ENCODE data around the gene DSG3. TPM values are rescaled to one million over a fixed set of nuclear protein-coding genes. Genes with fewer than 3 reads are reported as not detected.
A peak's percentile ranks its signal among the peaks of the same experiment; 100 is the strongest.

DSG3 gene
- total and polyA plus RNA-seq, 10 of the 15 experiments (the other 5 are each of a cell fraction or from before 2014, with no cell fraction given), result 0.01 to 0.36 (median 0.30) TPM

- TF ChIP-seq E2F8 (IDR thresholded peaks at IDR 0.05; ENCODE audit: low read depth, partially characterized antibody), result no peak
- TF ChIP-seq RELB (IDR thresholded peaks at IDR 0.05; ENCODE audit: low read depth), result peak; percentile 25; the same call in 1 of the 2 replicates
- no peak for TF ChIP-seq CHD4 (IDR thresholded peaks at IDR 0.05)
- no peak for TF ChIP-seq ZNF592 (IDR thresholded peaks at IDR 0.05)
- TF ChIP-seq BRCA1 (IDR thresholded peaks at IDR 0.05; ENCODE audit: low read depth, low read length), result no peak
- TF ChIP-seq KDM1A (IDR thresholded peaks at IDR 0.05; ENCODE audit: borderline replicate concordance), result no peak
- TF ChIP-seq RAD51 (IDR thresholded peaks at IDR 0.05), result no peak
- TF ChIP-seq ETV6 (conservative IDR thresholded peaks at IDR 0.05 in 1 of 2, IDR thresholded peaks at IDR 0.05 in 1 of 2; ENCODE audit: borderline replicate concordance in 1 of 2, low read depth in 1 of 2), result no peak
- TF ChIP-seq CBX5 (IDR thresholded peaks at IDR 0.05; ENCODE audit: low read depth), result 0 out of 2 replicates have a peak, but pooled peaks have one; percentile 8
- no peak for TF ChIP-seq ZNF384 (IDR thresholded peaks at IDR 0.05; ENCODE audit: borderline replicate concordance, low read depth, low read length)
- TF ChIP-seq ZNF687 (IDR thresholded peaks at IDR 0.05), result peak; percentile 68
- TF ChIP-seq NFYB (IDR thresholded peaks at IDR 0.05; ENCODE audit: insufficient read depth, low read depth, low read length), result no peak
- no peak for TF ChIP-seq RCOR1 (conservative IDR thresholded peaks at IDR 0.05; ENCODE audit: low read depth, low read length)
- TF ChIP-seq RB1 (IDR thresholded peaks at IDR 0.05; ENCODE audit: borderline replicate concordance), result no peak
- TF ChIP-seq RFX5 (IDR thresholded peaks at IDR 0.05; ENCODE audit: low read depth, low read length), result no peak
- TF ChIP-seq JUND (IDR thresholded peaks at IDR 0.05; ENCODE audit: low read depth, low read length), result no peak
Measured at GRCh38 chr18:31497836-31498573, 50.5 kb downstream of the DSG3 start, which contains the start of gene DSG2 (continued).

Data from GM12878 (cell line).